ENCODE measurements around the gene MEF2B.
A peak's percentile ranks its signal among the peaks of the same experiment; 100 is the strongest.

MEF2B gene

GRCh38 chr19:19132912-19133311 lies 37.2 kb downstream of the MEF2B start:
- Histone ChIP-seq H3K36me3 (ENCODE audit: control insufficient read depth, insufficient read depth, low read length) (no peaks in the 10 kb centered on the region), H3K4me1 (ENCODE audit: control insufficient read depth, insufficient read depth, low read length) (peaks cover 10% of the 10 kb centered on the region), H3K4me3 (ENCODE audit: low read length) (no peak overlapping the region), H3K27me3 (ENCODE audit: control insufficient read depth, insufficient read depth, low read length) (no peaks in the 10 kb centered on the region), H3K9me3 (ENCODE audit: control insufficient read depth, low read length) (peaks cover 6% of the 10 kb centered on the region), H3K9ac (ENCODE audit: low read length) (no peak overlapping the region)

- Histone ChIP-seq H3K36me3 (ENCODE audit: control insufficient read depth, insufficient read depth, low read length) (no peaks in the 10 kb centered on the region), H3K9me3 (ENCODE audit: control insufficient read depth, low read length) (peaks cover 6% of the 10 kb centered on the region), H3K27me3 (ENCODE audit: control insufficient read depth, insufficient read depth, low read length) (no peaks in the 10 kb centered on the region), H3K4me3 (ENCODE audit: low read length) (no peak overlapping the region), H3K4me1 (ENCODE audit: control insufficient read depth, insufficient read depth, low read length) (peaks cover 1% of the 10 kb centered on the region), H3K9ac (ENCODE audit: low read length) (no peak overlapping the region)
Observed at GRCh38 chr19:19131989-19132388, 38.1 kb downstream of the MEF2B start.

DNA sequence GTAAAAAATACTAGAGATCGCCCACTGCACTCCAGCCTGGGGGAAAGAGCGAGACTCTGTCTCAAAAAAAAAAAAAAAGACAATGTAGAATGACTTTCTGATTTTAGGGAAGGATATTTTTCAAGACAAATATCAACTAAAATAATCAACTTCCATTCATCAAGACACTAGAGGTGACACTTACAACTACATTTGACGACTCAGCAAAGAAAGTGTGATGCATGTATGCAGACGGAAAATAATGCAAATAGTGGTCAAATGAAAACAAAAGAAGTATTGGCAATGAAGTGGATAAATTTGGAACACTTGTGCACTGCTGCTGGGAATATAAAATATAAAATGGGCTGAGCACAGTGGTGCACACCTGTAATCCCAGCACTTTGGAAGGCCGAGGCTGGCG lies 44.0 kb downstream of the MEF2B start:
- Histone ChIP-seq H3K4me3 (ENCODE audit: low read length) (no peak overlapping the region), H3K36me3 (ENCODE audit: control insufficient read depth, insufficient read depth, low read length) (no peaks in the 10 kb centered on the region), H3K9me3 (ENCODE audit: control insufficient read depth, low read length) (no peaks in the 10 kb centered on the region), H3K27me3 (ENCODE audit: control insufficient read depth, insufficient read depth, low read length) (no peaks in the 10 kb centered on the region), H3K4me1 (ENCODE audit: control insufficient read depth, insufficient read depth, low read length) (no peaks in the 10 kb centered on the region), H3K9ac (ENCODE audit: low read length) (no peak overlapping the region)

DNA sequence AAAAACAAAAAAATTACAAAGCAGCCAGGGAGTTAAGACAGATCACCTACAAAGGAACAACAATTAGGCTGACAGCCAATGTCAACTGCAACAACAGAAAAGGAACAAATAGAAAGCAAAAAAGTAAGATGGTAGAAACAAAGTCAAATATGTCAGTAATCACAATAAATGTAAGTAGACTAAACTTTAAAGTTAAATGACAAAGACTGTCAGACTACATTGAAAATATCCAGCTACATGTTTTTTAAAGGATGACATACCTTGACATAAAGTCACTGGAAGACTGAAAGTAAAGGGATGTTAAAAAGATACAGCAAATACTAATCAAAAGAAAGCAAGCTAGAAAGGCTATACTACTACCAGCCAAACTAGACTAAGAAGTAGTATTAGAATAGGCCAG lies 46.7 kb downstream of the MEF2B start:
- Histone ChIP-seq H3K36me3 (ENCODE audit: control insufficient read depth, insufficient read depth, low read length) (no peaks in the 10 kb centered on the region), H3K9ac (ENCODE audit: low read length) (no peak overlapping the region), H3K27me3 (ENCODE audit: control insufficient read depth, insufficient read depth, low read length) (no peaks in the 10 kb centered on the region), H3K9me3 (ENCODE audit: control insufficient read depth, low read length) (no peaks in the 10 kb centered on the region), H3K4me3 (ENCODE audit: low read length) (no peak overlapping the region), H3K4me1 (ENCODE audit: control insufficient read depth, insufficient read depth, low read length) (no peaks in the 10 kb centered on the region)

DNA sequence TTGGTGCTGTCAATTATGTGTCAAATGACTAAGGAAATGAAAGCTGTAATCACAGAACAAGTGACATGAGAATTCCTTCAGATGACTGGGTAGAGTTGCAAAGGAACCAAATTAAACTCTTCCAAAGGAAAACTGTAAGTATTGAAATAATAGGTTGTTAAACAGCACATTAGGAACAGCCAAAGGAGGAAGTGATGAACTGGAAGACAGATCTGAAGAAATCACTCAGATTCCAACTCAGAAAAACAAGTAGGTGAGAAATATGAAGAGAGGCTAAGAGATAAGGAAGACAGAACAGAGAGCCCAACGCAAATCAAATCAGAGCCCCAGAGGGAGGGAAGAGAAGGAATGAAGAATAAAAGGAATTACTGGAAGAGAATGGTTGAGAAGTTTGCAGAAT lies 47.2 kb downstream of the MEF2B start:
- no peaks in the 10 kb centered on the region for H3K36me3 ChIP-seq (ENCODE audit: control insufficient read depth, insufficient read depth, low read length)
- H3K4me1 ChIP-seq (ENCODE audit: control insufficient read depth, insufficient read depth, low read length) = no peaks in the 10 kb centered on the region
- H3K4me3 ChIP-seq (ENCODE audit: low read length) = no peak overlapping the region
- no peak overlapping the region for H3K9ac ChIP-seq (ENCODE audit: low read length)
- H3K9me3 ChIP-seq (ENCODE audit: control insufficient read depth, low read length) = no peaks in the 10 kb centered on the region
- no peaks in the 10 kb centered on the region for H3K27me3 ChIP-seq (ENCODE audit: control insufficient read depth, insufficient read depth, low read length)

DNA sequence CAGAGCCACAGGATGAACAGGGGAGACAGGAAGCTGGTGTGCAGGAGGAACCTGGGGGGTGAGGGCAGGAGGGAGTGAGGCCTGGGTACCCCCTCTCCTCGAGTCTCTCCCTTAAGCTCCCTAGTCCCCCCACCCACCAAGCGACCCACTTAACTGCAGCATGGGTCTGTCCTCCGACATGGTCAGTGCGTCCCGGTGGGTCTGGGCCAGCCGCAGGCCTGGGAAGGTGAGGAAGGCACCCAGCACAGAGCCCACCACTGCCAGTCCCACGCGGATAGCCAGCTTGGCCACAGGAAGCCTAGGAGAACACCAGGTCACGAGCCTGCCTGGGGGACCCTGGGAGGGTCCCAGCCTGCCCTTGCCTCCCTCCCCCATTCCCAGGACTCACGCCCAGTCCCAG lies 48.7 kb downstream of the MEF2B start:
- Histone ChIP-seq H3K4me1 (ENCODE audit: control insufficient read depth, insufficient read depth, low read length) (no peaks in the 10 kb centered on the region), H3K36me3 (ENCODE audit: control insufficient read depth, insufficient read depth, low read length) (no peaks in the 10 kb centered on the region), H3K9ac (ENCODE audit: low read length) (peak overlapping the region; percentile 22), H3K9me3 (ENCODE audit: control insufficient read depth, low read length) (no peaks in the 10 kb centered on the region), H3K4me3 (ENCODE audit: low read length) (no peak overlapping the region), H3K27me3 (ENCODE audit: control insufficient read depth, insufficient read depth, low read length) (no peaks in the 10 kb centered on the region)

GRCh38 chr19:19120308-19121231 lies 49.5 kb downstream of the MEF2B start:
- H3K4me3 ChIP-seq (ENCODE audit: low read length) = no peak overlapping the region
- H3K9me3 ChIP-seq (ENCODE audit: control insufficient read depth, low read length) = no peaks in the 10 kb centered on the region
- H3K36me3 ChIP-seq (ENCODE audit: control insufficient read depth, insufficient read depth, low read length) = no peaks in the 10 kb centered on the region
- no peaks in the 10 kb centered on the region for H3K27me3 ChIP-seq (ENCODE audit: control insufficient read depth, insufficient read depth, low read length)
- no peaks in the 10 kb centered on the region for H3K4me1 ChIP-seq (ENCODE audit: control insufficient read depth, insufficient read depth, low read length)
- H3K9ac ChIP-seq (ENCODE audit: low read length) = peak overlapping the region; percentile 22

DNA sequence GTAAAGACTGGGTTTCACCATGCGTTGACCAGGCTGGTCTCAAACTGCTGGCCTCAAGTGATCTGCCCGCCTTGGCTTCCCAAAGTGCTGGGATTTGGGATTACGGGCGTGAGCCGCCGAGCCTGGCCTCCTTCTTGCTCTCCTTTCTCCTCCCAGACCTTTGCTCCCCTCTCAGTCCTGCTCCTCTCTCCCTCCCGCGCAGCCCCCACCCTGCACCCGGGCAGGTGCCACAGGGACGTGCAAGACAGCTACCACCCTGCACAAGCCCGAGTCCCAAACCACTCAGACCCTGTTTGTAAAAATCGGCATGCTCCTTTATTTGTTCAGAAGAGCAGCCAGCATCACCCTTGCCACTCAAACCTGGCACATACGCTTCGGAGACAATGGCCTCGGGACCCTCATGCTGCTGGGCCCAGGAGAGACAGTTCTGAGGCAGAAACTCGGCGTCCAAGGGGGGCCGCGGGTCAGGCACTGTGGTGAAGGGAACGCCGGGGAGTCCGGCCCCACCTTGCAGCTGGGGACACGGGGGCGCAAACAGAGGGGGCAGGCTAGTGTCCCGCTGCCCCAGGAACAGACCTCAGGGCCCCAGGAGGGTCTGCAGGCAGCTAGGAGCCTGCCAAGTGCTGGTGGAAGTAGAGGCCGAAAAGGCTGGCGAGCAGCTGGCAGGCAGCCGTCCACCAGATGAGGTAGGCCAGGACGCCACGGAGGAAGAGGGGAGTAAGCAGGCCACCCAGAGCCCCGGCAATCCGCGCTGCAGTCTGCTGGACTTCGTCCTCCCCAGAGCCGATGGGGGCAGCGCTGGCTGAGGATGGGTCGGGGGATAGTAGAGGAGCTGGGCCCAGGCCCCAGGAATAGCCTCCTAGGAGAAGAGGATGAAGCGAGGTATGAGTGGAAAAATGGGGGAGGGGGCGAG lies 50.5 kb downstream of the MEF2B start:
- no peaks in the 10 kb centered on the region for H3K36me3 ChIP-seq (ENCODE audit: control insufficient read depth, insufficient read depth, low read length)
- H3K4me1 ChIP-seq (ENCODE audit: control insufficient read depth, insufficient read depth, low read length) = no peaks in the 10 kb centered on the region
- no peaks in the 10 kb centered on the region for H3K27me3 ChIP-seq (ENCODE audit: control insufficient read depth, insufficient read depth, low read length)
- no peaks in the 10 kb centered on the region for H3K9me3 ChIP-seq (ENCODE audit: control insufficient read depth, low read length)
- H3K4me3 ChIP-seq (ENCODE audit: low read length) = no peak overlapping the region
- H3K9ac ChIP-seq (ENCODE audit: low read length) = no peak overlapping the region

GRCh38 chr19:19115954-19116353 lies 54.1 kb downstream of the MEF2B start:
- Histone ChIP-seq H3K9me3 (ENCODE audit: control insufficient read depth, low read length) (no peaks in the 10 kb centered on the region), H3K4me3 (ENCODE audit: low read length) (no peak overlapping the region), H3K27me3 (ENCODE audit: control insufficient read depth, insufficient read depth, low read length) (peaks cover 7% of the 10 kb centered on the region), H3K4me1 (ENCODE audit: control insufficient read depth, insufficient read depth, low read length) (peaks cover 1% of the 10 kb centered on the region), H3K36me3 (ENCODE audit: control insufficient read depth, insufficient read depth, low read length) (no peaks in the 10 kb centered on the region), H3K9ac (ENCODE audit: low read length) (no peak overlapping the region)

- no peak overlapping the region for H3K4me3 ChIP-seq (ENCODE audit: low read length)
- H3K9ac ChIP-seq (ENCODE audit: low read length) = no peak overlapping the region
- peaks cover 6% of the 10 kb centered on the region for H3K4me1 ChIP-seq (ENCODE audit: control insufficient read depth, insufficient read depth, low read length)
- peaks cover 14% of the 10 kb centered on the region for H3K27me3 ChIP-seq (ENCODE audit: control insufficient read depth, insufficient read depth, low read length)
- H3K9me3 ChIP-seq (ENCODE audit: control insufficient read depth, low read length) = no peaks in the 10 kb centered on the region
- H3K36me3 ChIP-seq (ENCODE audit: control insufficient read depth, insufficient read depth, low read length) = no peaks in the 10 kb centered on the region
Observed at GRCh38 chr19:19113040-19113626, 56.9 kb downstream of the MEF2B start.

GRCh38 chr19:19111967-19112580 lies 58.0 kb downstream of the MEF2B start:
- Histone ChIP-seq H3K9ac (ENCODE audit: low read length) (no peak overlapping the region), H3K4me3 (ENCODE audit: low read length) (no peak overlapping the region)

More at GRCh38 chr19:19111967-19112580, 58.0 kb downstream of the MEF2B start:
- no peaks in the 10 kb centered on the region for H3K9me3 ChIP-seq (ENCODE audit: control insufficient read depth, low read length)
- H3K27me3 ChIP-seq (ENCODE audit: control insufficient read depth, insufficient read depth, low read length) = peaks cover 14% of the 10 kb centered on the region
- H3K36me3 ChIP-seq (ENCODE audit: control insufficient read depth, insufficient read depth, low read length) = no peaks in the 10 kb centered on the region
- H3K4me1 ChIP-seq (ENCODE audit: control insufficient read depth, insufficient read depth, low read length) = peaks cover 6% of the 10 kb centered on the region
